ENCODE results near the gene EGFR.

EGFR gene

GRCh38 chr7:55065511-55066229 is 46.9 kb downstream of the EGFR start:
- DNase-seq, result no peak

- DNase-seq, result no peak
Observed at GRCh38 chr7:55066524-55066923, 47.7 kb downstream of the EGFR start.

GRCh38 chr7:55066938-55067337 is 48.1 kb downstream of the EGFR start:
- no peak for DNase-seq

- no peak for DNase-seq
Observed at GRCh38 chr7:55067748-55068147, 48.9 kb downstream of the EGFR start.

- no peak for DNase-seq
Observed at GRCh38 chr7:55069271-55069792, 50.5 kb downstream of the EGFR start.

GRCh38 chr7:55070271-55070743 is 51.5 kb downstream of the EGFR start:
- no peak for DNase-seq

GRCh38 chr7:55070854-55071253 is 52.0 kb downstream of the EGFR start:
- DNase-seq, result no peak

GRCh38 chr7:55071411-55072175 is 52.8 kb downstream of the EGFR start:
- no peak for DNase-seq

GRCh38 chr7:55072251-55072650 is 53.4 kb downstream of the EGFR start:
- no peak for DNase-seq

- DNase-seq, result no peak
Observed at GRCh38 chr7:55073051-55073511, 54.3 kb downstream of the EGFR start.

- DNase-seq, result peak; percentile 30 to 34
Observed at GRCh38 chr7:55073976-55074528, 55.2 kb downstream of the EGFR start.

GRCh38 chr7:55075464-55076021 is 56.7 kb downstream of the EGFR start:
- no peak for DNase-seq

GRCh38 chr7:55077561-55078410 is 59.0 kb downstream of the EGFR start:
- DNase-seq, result no peak

GRCh38 chr7:55078465-55079372 is 59.9 kb downstream of the EGFR start:
- no peak for DNase-seq

GRCh38 chr7:55080000-55080623 is 61.3 kb downstream of the EGFR start:
- DNase-seq, result no peak

GRCh38 chr7:55081068-55081467 is 62.3 kb downstream of the EGFR start:
- no peak for DNase-seq

GRCh38 chr7:55081472-55082227 is 62.8 kb downstream of the EGFR start:
- DNase-seq, result no peak

GRCh38 chr7:55082228-55082603 is 63.4 kb downstream of the EGFR start:
- DNase-seq, result no peak

GRCh38 chr7:55083206-55083605 is 64.4 kb downstream of the EGFR start:
- DNase-seq, result no peak

GRCh38 chr7:55084307-55084706 is 65.5 kb downstream of the EGFR start:
- no peak for DNase-seq
